ENCODE data around the gene POLRMT. TPM values are rescaled to one million over a fixed set of nuclear protein-coding genes. Genes with fewer than 3 reads are reported as not detected.

Gene POLRMT
- total and polyA plus RNA-seq, 2 experiments from 2014 or later = 98.0 to 148 TPM

DNA sequence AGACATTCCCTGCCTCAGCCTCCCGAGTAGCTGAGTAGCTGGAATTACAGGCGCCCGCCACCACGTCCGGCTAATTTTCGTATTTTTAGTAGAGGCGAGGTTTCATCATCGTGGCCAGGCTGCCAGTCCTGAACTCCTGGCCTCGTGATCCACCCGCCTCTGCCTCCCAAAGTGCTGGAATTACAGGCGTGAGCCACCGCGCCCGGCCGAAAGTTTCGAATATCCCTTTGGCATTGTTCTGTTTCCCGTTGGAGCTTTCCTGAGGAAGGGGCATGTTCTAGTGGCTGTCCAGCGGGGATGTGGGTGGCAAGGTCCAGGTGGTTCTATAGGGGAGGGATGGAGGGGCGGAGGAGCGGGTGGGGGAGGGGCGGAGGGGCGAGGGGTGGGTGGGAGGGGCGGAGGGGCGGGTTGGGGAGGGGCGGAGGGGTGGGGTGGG, 63.1 kb downstream of the POLRMT start:
- Mint-ChIP-seq H3K9me3 (peaks cover 24% of the 10 kb centered on the region), H3K27ac (no peak overlapping the region), H3K27me3 (ENCODE audit: insufficient read depth, low read depth, poor library complexity) (peaks cover 35% of the 10 kb centered on the region), H3K4me1 (peaks cover 24% of the 10 kb centered on the region), H3K4me3 (peak overlapping the region; percentile 33; the same call in 2 of the 3 replicates), H3K36me3 (ENCODE audit: low read depth) (peaks cover 43% of the 10 kb centered on the region)
- H3K36me3 ChIP-seq (ENCODE audit: insufficient read depth) = no peaks in the 10 kb centered on the region
- H3K4me3 ChIP-seq = no peak overlapping the region
- peaks cover 15% of the 10 kb centered on the region for H3F3A ChIP-seq (replicated peaks; ENCODE audit: low read depth)
- no peak overlapping the region for H2AFZ ChIP-seq
- DNase-seq (ENCODE audit: low spot score) (no peak), ATAC-seq (no peak)
- H3K9me2 ChIP-seq (ENCODE audit: insufficient read depth) = no peaks in the 10 kb centered on the region
- peaks cover 29% of the 10 kb centered on the region for H3K79me2 ChIP-seq (replicated peaks; ENCODE audit: insufficient read depth)
- peaks cover 21% of the 10 kb centered on the region for H4K20me1 ChIP-seq (replicated peaks; ENCODE audit: insufficient read depth)
- no peak for TF ChIP-seq NANOG (IDR thresholded peaks at IDR 0.05; ENCODE audit: borderline replicate concordance)
- H3K4me1 ChIP-seq (ENCODE audit: insufficient read depth) = peaks cover 18% of the 10 kb centered on the region
- no peak overlapping the region for H3K4me2 ChIP-seq
- no peaks in the 10 kb centered on the region for H3K27me3 ChIP-seq (ENCODE audit: insufficient read depth)
- no peak overlapping the region for H3K27ac ChIP-seq (ENCODE audit: low read depth)

DNA sequence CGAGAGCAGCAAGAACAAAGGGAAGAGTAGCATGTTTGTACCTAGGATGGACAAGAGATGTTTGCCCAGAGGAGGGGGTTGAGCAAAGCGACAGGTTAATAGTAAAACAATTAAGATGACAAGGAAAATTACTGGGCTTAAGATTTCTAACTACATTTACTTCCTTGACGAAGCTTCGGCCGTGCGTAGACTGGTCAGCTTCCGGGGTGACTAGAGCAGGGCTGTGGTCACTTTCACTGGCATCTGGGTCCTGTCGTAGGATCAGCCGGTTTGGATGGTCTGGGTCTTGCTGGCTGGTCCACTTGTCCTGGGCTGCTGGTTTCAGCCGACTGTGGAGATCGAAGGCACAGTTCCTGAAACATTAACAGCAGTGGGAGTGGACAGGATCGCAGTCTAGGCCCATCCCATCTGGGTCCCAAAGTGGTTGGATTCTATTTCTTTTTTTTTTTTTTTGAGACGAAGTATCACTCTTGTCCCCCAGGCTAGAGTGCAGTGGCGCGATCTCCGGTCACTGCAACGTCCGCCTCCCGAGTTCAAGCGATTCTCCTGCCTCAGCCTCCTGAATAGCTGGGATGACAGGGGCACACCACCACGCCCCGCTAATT, 65.9 kb downstream of the POLRMT start:
- no peak for ATAC-seq
- no peak overlapping the region for H3K27ac Mint-ChIP-seq
- peaks cover 41% of the 10 kb centered on the region for H3K36me3 Mint-ChIP-seq (ENCODE audit: low read depth)
- TF ChIP-seq EZH2 (IDR thresholded peaks at IDR 0.05; ENCODE audit: low read depth, unreplicated experiment) (no peak), POLR2AphosphoS5 (IDR thresholded peaks at IDR 0.05; ENCODE audit: low read depth) (no peak), EZH2phosphoT487 (IDR thresholded peaks at IDR 0.05; ENCODE audit: unreplicated experiment) (no peak), ZNF331 (CRISPR knock-in tag; IDR thresholded peaks at IDR 0.05; ENCODE audit: low read depth) (no peak), JUNB (IDR thresholded peaks at IDR 0.05; ENCODE audit: unreplicated experiment) (no peak), CREB1 (CRISPR knock-in tag; IDR thresholded peaks at IDR 0.05; ENCODE audit: low read depth) (no peak), ZNF114 (CRISPR knock-in tag; IDR thresholded peaks at IDR 0.05) (no peak)
- TF ChIP-seq, protein P1, sequence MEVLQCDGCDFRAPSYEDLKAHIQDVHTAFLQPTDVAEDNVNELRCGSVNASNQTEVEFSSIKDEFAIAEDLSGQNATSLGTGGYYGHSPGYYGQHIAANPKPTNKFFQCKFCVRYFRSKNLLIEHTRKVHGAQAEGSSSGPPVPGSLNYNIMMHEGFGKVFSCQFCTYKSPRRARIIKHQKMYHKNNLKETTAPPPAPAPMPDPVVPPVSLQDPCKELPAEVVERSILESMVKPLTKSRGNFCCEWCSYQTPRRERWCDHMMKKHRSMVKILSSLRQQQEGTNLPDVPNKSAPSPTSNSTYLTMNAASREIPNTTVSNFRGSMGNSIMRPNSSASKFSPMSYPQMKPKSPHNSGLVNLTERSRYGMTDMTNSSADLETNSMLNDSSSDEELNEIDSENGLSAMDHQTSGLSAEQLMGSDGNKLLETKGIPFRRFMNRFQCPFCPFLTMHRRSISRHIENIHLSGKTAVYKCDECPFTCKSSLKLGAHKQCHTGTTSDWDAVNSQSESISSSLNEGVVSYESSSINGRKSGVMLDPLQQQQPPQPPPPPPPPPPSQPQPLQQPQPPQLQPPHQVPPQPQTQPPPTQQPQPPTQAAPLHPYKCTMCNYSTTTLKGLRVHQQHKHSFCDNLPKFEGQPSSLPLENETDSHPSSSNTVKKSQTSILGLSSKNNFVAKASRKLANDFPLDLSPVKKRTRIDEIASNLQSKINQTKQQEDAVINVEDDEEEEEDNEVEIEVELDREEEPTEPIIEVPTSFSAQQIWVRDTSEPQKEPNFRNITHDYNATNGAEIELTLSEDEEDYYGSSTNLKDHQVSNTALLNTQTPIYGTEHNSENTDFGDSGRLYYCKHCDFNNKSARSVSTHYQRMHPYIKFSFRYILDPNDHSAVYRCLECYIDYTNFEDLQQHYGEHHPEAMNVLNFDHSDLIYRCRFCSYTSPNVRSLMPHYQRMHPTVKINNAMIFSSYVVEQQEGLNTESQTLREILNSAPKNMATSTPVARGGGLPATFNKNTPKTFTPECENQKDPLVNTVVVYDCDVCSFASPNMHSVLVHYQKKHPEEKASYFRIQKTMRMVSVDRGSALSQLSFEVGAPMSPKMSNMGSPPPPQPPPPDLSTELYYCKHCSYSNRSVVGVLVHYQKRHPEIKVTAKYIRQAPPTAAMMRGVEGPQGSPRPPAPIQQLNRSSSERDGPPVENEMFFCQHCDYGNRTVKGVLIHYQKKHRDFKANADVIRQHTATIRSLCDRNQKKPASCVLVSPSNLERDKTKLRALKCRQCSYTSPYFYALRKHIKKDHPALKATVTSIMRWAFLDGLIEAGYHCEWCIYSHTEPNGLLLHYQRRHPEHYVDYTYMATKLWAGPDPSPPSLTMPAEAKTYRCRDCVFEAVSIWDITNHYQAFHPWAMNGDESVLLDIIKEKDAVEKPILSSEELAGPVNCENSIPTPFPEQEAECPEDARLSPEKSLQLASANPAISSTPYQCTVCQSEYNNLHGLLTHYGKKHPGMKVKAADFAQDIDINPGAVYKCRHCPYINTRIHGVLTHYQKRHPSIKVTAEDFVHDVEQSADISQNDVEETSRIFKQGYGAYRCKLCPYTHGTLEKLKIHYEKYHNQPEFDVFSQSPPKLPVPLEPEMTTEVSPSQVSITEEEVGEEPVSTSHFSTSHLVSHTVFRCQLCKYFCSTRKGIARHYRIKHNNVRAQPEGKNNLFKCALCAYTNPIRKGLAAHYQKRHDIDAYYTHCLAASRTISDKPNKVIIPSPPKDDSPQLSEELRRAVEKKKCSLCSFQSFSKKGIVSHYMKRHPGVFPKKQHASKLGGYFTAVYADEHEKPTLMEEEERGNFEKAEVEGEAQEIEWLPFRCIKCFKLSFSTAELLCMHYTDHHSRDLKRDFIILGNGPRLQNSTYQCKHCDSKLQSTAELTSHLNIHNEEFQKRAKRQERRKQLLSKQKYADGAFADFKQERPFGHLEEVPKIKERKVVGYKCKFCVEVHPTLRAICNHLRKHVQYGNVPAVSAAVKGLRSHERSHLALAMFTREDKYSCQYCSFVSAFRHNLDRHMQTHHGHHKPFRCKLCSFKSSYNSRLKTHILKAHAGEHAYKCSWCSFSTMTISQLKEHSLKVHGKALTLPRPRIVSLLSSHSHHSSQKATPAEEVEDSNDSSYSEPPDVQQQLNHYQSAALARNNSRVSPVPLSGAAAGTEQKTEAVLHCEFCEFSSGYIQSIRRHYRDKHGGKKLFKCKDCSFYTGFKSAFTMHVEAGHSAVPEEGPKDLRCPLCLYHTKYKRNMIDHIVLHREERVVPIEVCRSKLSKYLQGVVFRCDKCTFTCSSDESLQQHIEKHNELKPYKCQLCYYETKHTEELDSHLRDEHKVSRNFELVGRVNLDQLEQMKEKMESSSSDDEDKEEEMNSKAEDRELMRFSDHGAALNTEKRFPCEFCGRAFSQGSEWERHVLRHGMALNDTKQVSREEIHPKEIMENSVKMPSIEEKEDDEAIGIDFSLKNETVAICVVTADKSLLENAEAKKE (CRISPR knock-in tag; IDR thresholded peaks at IDR 0.05) = no peak
- TF ChIP-seq, protein P2, sequence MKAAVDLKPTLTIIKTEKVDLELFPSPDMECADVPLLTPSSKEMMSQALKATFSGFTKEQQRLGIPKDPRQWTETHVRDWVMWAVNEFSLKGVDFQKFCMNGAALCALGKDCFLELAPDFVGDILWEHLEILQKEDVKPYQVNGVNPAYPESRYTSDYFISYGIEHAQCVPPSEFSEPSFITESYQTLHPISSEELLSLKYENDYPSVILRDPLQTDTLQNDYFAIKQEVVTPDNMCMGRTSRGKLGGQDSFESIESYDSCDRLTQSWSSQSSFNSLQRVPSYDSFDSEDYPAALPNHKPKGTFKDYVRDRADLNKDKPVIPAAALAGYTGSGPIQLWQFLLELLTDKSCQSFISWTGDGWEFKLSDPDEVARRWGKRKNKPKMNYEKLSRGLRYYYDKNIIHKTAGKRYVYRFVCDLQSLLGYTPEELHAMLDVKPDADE (IDR thresholded peaks at IDR 0.05) = no peak
- TF ChIP-seq, protein P3, sequence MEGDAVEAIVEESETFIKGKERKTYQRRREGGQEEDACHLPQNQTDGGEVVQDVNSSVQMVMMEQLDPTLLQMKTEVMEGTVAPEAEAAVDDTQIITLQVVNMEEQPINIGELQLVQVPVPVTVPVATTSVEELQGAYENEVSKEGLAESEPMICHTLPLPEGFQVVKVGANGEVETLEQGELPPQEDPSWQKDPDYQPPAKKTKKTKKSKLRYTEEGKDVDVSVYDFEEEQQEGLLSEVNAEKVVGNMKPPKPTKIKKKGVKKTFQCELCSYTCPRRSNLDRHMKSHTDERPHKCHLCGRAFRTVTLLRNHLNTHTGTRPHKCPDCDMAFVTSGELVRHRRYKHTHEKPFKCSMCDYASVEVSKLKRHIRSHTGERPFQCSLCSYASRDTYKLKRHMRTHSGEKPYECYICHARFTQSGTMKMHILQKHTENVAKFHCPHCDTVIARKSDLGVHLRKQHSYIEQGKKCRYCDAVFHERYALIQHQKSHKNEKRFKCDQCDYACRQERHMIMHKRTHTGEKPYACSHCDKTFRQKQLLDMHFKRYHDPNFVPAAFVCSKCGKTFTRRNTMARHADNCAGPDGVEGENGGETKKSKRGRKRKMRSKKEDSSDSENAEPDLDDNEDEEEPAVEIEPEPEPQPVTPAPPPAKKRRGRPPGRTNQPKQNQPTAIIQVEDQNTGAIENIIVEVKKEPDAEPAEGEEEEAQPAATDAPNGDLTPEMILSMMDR (conservative IDR thresholded peaks at IDR 0.05; ENCODE audit: low read depth in 2 of 2) = no peak

More for the DNA sequence above, 65.9 kb downstream of the POLRMT start:
- DNase-seq (ENCODE audit: low spot score) = peak; percentile 0
- Histone ChIP-seq H2AFZ (no peak overlapping the region), H3K4me2 (no peak overlapping the region), H3F3A (replicated peaks; ENCODE audit: low read depth) (peaks cover 11% of the 10 kb centered on the region), H3K36me3 (ENCODE audit: insufficient read depth) (no peaks in the 10 kb centered on the region), H3K27ac (ENCODE audit: low read depth) (no peak overlapping the region), H3K4me1 (ENCODE audit: insufficient read depth) (no peaks in the 10 kb centered on the region), H4K20me1 (replicated peaks; ENCODE audit: insufficient read depth) (no peaks in the 10 kb centered on the region), H3K4me3 (no peak overlapping the region), H3K27me3 (ENCODE audit: insufficient read depth) (no peaks in the 10 kb centered on the region), H3K79me2 (replicated peaks; ENCODE audit: insufficient read depth) (no peaks in the 10 kb centered on the region; the same call in 1 of the 2 replicates), H3K9me2 (ENCODE audit: insufficient read depth) (no peaks in the 10 kb centered on the region)
- peaks cover 21% of the 10 kb centered on the region for H3K27me3 Mint-ChIP-seq (ENCODE audit: insufficient read depth, low read depth, poor library complexity)
- H3K4me3 Mint-ChIP-seq = no peak overlapping the region
- peaks cover 34% of the 10 kb centered on the region for H3K9me3 Mint-ChIP-seq
- H3K4me1 Mint-ChIP-seq = peaks cover 13% of the 10 kb centered on the region
